ENCODE results near the gene CGB8. TPM values are rescaled to one million over a fixed set of nuclear protein-coding genes. Genes with fewer than 3 reads are reported as not detected.
A peak's percentile ranks its signal among the peaks of the same experiment; 100 is the strongest.
"Not testable (repeated sequence)": the region's sequence is repeated elsewhere in the genome, so short reads cannot be mapped to it uniquely, and the experiment has no call there.

The CGB8 gene
- total and polyA plus RNA-seq, 2 of the 4 experiments (the other 2 are of a cell fraction), result 0.48 TPM; not detected in 1

DNA sequence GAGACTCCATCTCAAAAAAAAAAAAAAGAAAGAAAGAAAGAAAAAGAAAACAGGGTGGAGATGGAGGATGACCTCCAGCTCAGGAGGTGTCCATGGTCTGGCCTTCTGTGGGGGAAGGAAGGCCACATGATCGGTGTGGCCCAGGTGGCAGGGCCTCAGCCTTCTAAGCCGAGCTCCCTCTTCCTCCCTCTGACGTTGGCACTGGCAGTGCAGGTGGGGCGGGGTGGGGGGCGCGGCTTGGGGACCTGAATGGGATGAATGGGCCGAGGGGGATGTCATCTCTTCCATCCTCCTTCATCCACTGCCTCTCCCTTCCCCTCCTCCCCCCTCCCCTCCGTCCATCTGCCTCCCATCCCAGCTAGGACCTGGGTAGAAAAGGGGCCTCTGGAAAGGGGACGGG is 9.2 kb downstream of the CGB8 start:
- H4K20me1 ChIP-seq (ENCODE audit: insufficient read depth, low read length); H2AFZ ChIP-seq (replicated peaks; ENCODE audit: low read length, poor library complexity); H3K4me1 ChIP-seq (ENCODE audit: control insufficient read depth, insufficient read depth, low read length); H2AK9ac ChIP-seq (replicated peaks; ENCODE audit: low read depth, low read length, poor library complexity); DNase-seq; dilution Hi-C loops (cut with HindIII; ENCODE audit: low sequenced_read_pairs, unreplicated experiment); intact Hi-C loops (cut with micrococcal nuclease); H2AK5ac ChIP-seq (ENCODE audit: low read depth, low read length); in situ Hi-C loops (cut with MboI; ENCODE audit: low sequenced_read_pairs); CTCF ChIA-PET; H2BK120ac ChIP-seq (ENCODE audit: low read depth, low read length); H3K4me2 ChIP-seq (ENCODE audit: low read depth, low read length); H4K91ac ChIP-seq (ENCODE audit: insufficient read depth, low read depth, low read length); BruUV-seq (replicated peaks); H3K18ac ChIP-seq (ENCODE audit: low read depth, low read length); H3K4ac ChIP-seq (ENCODE audit: low read depth, low read length); H4K5ac ChIP-seq (ENCODE audit: low read depth, low read length); POLR2A ChIA-PET (ENCODE audit: unreplicated experiment); ATAC-seq (ENCODE audit: low read depth); H4K8ac ChIP-seq (ENCODE audit: low read depth in 2 of 2, low read length in 2 of 2); H3K9me1 ChIP-seq (ENCODE audit: insufficient read depth, low read length); H3K9ac ChIP-seq (ENCODE audit: low read depth, low read length); H3K23ac ChIP-seq (ENCODE audit: low read depth, low read length); H3K4me3 ChIP-seq (ENCODE audit: insufficient read depth, low read depth, low read length); H2BK5ac ChIP-seq (ENCODE audit: low read depth, low read length, poor library complexity, severe bottlenecking); H3K14ac ChIP-seq (replicated peaks; ENCODE audit: low read depth, low read length); H3K27me3 ChIP-seq (ENCODE audit: control insufficient read depth, insufficient read depth, low read length); H3K56ac ChIP-seq (ENCODE audit: extremely low read depth, insufficient read depth, low read length); H3K79me1 ChIP-seq (ENCODE audit: low read depth in 1 of 2, low read length in 2 of 2); H3K36me3 ChIP-seq (ENCODE audit: control insufficient read depth, insufficient read depth, low read length); H2BK15ac ChIP-seq (ENCODE audit: low read depth, low read length); H3K27ac ChIP-seq (ENCODE audit: insufficient read depth, low read length); H3K9me3 ChIP-seq (ENCODE audit: control insufficient read depth, insufficient read depth, low read length): not testable (repeated sequence)
- no CpG with 5 or more reads among the region's 9 CpGs for whole genome bisulfite sequencing, 2 experiments (ENCODE audit: extremely low coverage in 2 of 2, insufficient read length in 1 of 2)
- peak overlapping the region; percentile 53; the same call in 1 of the 2 replicates for H2BK20ac ChIP-seq (ENCODE audit: low read depth, low read length)

Data from IMR-90 (cell line).